ENCODE results near the gene MAN1C1. TPM values are rescaled to one million over a fixed set of nuclear protein-coding genes. Genes with fewer than 3 reads are reported as not detected.

Gene MAN1C1
- total and polyA plus RNA-seq, 9 of the 15 experiments (the other 6 are each of a cell fraction or from before 2014, with no cell fraction given) = 0.04 to 0.44 (median 0.10) TPM; not detected in 3

DNA sequence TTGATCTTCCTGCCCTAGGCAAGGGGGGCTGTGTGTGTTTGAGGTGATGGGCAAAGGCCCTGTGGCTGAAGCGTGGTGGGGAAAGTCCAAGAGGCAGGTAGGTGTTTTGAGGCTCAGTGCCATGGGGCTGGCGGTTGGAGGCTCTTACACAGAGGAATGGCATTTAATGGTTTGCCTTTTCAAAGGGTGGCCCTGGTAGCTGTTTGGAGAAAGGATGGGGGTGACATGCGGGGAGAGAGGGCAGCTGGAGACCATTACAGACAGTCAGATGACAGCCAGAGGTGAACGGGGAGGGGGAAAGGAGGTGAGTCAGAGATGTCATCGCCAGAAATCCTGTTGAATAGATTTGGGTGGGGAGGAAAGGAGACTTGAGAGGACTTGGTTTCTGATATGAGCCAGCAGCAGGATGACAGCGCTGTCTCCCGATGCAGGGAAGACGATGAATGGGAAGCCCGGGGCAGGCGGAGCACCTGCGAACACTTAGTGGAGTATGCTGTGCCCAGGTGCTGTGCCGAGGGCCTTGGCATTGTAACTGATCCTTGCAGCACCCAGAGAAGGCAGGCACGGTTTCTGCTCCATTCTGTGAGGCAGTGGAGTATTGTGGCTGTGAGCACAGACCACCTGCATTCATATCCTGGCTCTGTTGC, 56.3 kb downstream of the MAN1C1 start:
- Histone ChIP-seq H3K9ac (ENCODE audit: insufficient read depth in 1 of 2, low read depth in 2 of 2, low read length in 2 of 2) (no peak overlapping the region), H4K20me1 (replicated peaks; ENCODE audit: control insufficient read depth, insufficient read depth, low read length) (peaks cover 11% of the 10 kb centered on the region), H3K4me2 (ENCODE audit: insufficient read depth, low read length) (no peak overlapping the region), H3K27me3 (ENCODE audit: control insufficient read depth in 2 of 2, insufficient read depth in 2 of 2, low read length in 2 of 2) (peaks cover 41 to 77% of the 10 kb centered on the region in 2 experiments), H2AFZ (ENCODE audit: low read depth, low read length) (no peak overlapping the region), H3K9me1 (ENCODE audit: control insufficient read depth, insufficient read depth, low read length) (no peaks in the 10 kb centered on the region), H3K4me3 (no peak overlapping the region), H3K36me3 (ENCODE audit: control insufficient read depth, insufficient read depth, low read length) (no peaks in the 10 kb centered on the region), H3K9me3 (replicated peaks; ENCODE audit: control insufficient read depth, insufficient read depth, low read depth, low read length) (no peaks in the 10 kb centered on the region), H3K4me1 (replicated peaks in 1 of 2; ENCODE audit: control insufficient read depth in 2 of 2, insufficient read depth in 2 of 2, low read length in 2 of 2) (no peaks in the 10 kb centered on the region), H3K79me2 (ENCODE audit: control insufficient read depth, insufficient read depth, low read length) (no peaks in the 10 kb centered on the region), H3K27ac (ENCODE audit: extremely low read depth, low read depth, low read length) (no peak overlapping the region)
- ChIA-PET CTCF (ENCODE audit: low intra/inter-chr PET ratio) (interaction anchor here (0.7 kb wide), 1 partner anchor 125 kb away, joined by 6 read pairs; no protein-coding TSS in a partner anchor), POLR2A (interaction anchor here (0.5 to 1.1 kb wide), 2 partner anchors 9 to 106 kb away, joined by 3 read pairs; no protein-coding TSS in a partner anchor)
- intact Hi-C loops (cut with micrococcal nuclease) = no loop called here
- in situ Hi-C loops (cut with MboI) = no loop called here
- DNase-seq (ENCODE audit: extremely low read depth in 1 of 4, low spot score in 3 of 4) = no peak
- no peak for ATAC-seq
- FAIRE-seq = no peak
- TF ChIP-seq, protein P1, sequence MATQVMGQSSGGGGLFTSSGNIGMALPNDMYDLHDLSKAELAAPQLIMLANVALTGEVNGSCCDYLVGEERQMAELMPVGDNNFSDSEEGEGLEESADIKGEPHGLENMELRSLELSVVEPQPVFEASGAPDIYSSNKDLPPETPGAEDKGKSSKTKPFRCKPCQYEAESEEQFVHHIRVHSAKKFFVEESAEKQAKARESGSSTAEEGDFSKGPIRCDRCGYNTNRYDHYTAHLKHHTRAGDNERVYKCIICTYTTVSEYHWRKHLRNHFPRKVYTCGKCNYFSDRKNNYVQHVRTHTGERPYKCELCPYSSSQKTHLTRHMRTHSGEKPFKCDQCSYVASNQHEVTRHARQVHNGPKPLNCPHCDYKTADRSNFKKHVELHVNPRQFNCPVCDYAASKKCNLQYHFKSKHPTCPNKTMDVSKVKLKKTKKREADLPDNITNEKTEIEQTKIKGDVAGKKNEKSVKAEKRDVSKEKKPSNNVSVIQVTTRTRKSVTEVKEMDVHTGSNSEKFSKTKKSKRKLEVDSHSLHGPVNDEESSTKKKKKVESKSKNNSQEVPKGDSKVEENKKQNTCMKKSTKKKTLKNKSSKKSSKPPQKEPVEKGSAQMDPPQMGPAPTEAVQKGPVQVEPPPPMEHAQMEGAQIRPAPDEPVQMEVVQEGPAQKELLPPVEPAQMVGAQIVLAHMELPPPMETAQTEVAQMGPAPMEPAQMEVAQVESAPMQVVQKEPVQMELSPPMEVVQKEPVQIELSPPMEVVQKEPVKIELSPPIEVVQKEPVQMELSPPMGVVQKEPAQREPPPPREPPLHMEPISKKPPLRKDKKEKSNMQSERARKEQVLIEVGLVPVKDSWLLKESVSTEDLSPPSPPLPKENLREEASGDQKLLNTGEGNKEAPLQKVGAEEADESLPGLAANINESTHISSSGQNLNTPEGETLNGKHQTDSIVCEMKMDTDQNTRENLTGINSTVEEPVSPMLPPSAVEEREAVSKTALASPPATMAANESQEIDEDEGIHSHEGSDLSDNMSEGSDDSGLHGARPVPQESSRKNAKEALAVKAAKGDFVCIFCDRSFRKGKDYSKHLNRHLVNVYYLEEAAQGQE (IDR thresholded peaks at IDR 0.05; ENCODE audit: borderline replicate concordance) = no peak
- TF ChIP-seq, protein P1 (CRISPR knock-in tag; IDR thresholded peaks at IDR 0.05; ENCODE audit: low read depth) = no peak
- peak; percentile 27 for TF ChIP-seq CREBBP (IDR thresholded peaks at IDR 0.05; ENCODE audit: low read depth, low read length)
- BruUV-seq (replicated peaks) = no TSS peak
- WGBS (ENCODE audit: insufficient coverage, low coverage, missing lambda C conversion rate) = 0% methylated on average over 13 of the region's 13 CpGs
